ENCODE measurements around the gene TIMM13. TPM values are rescaled to one million over a fixed set of nuclear protein-coding genes. Genes with fewer than 3 reads are reported as not detected.

Gene TIMM13
- total RNA-seq, 2 experiments from 2014 or later, result 67.3 to 70.8 TPM

GRCh38 chr19:2381148-2381820, 46.1 kb downstream of the TIMM13 start:
- no peak overlapping the region for H3K4me3 Mint-ChIP-seq
- no peaks in the 10 kb centered on the region for H3K4me1 Mint-ChIP-seq (ENCODE audit: low read depth)
- no peaks in the 10 kb centered on the region for H3K27me3 Mint-ChIP-seq (ENCODE audit: low read depth)
- no peaks in the 10 kb centered on the region for H3K36me3 Mint-ChIP-seq (ENCODE audit: low read depth)
- CTCF ChIA-PET, result no interaction called here
- H3K9me3 Mint-ChIP-seq, result peaks cover 18% of the 10 kb centered on the region
- no peak for DNase-seq
- intact Hi-C loops (cut with micrococcal nuclease), result no loop called here
- no peak overlapping the region for H3K27ac Mint-ChIP-seq

- H3K4me1 Mint-ChIP-seq (ENCODE audit: low read depth), result no peaks in the 10 kb centered on the region
- no peaks in the 10 kb centered on the region for H3K36me3 Mint-ChIP-seq (ENCODE audit: low read depth)
- no peak overlapping the region for H3K4me3 Mint-ChIP-seq
- no peak for DNase-seq
- peaks cover 18% of the 10 kb centered on the region for H3K9me3 Mint-ChIP-seq
- H3K27ac Mint-ChIP-seq, result no peak overlapping the region
- CTCF ChIA-PET, result no interaction called here
- H3K27me3 Mint-ChIP-seq (ENCODE audit: low read depth), result no peaks in the 10 kb centered on the region
- intact Hi-C loops (cut with micrococcal nuclease), result no loop called here
Measured at GRCh38 chr19:2380567-2380966, 46.8 kb downstream of the TIMM13 start.

DNA sequence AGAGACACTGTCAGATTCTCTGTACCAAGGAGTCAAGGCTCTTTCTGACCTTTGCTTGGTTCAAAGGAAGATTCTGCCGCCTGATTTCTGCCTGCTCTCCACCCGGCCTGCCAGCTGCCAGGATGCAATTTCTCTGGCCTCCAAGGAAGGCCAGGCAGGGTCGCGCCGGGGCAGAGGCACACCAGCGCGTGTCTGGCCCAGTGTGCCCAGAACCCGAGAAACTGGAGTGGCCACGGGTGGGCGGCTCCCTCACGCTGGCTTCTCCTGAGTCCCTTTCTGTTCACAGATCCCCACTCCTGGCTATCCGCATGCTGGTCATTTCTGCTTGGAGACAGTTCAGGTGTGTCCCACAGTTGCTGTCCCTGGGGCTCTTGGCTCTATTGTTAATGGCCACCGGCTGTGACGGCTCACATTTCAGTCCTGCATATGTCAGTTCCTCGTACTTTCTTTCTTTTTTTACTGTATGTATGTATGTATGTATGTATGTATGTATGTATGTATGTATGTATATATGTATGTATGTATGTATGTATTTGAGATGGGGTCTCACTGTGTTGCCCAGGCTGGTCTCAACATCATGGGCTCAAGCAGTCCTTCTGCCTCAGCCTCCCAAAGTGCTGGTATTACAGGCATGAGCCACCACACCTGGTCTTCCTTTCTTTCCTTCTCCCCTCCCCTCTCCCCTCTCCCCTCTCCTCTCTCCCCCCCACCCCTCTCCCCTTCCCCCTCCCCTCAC, 50.4 kb downstream of the TIMM13 start:
- H3K27ac Mint-ChIP-seq, result no peak overlapping the region
- H3K4me1 Mint-ChIP-seq (ENCODE audit: low read depth), result no peaks in the 10 kb centered on the region
- H3K9me3 Mint-ChIP-seq, result peaks cover 18% of the 10 kb centered on the region
- DNase-seq, result no peak
- no peak overlapping the region for H3K4me3 Mint-ChIP-seq
- intact Hi-C loops (cut with micrococcal nuclease), result no loop called here
- no peaks in the 10 kb centered on the region for H3K27me3 Mint-ChIP-seq (ENCODE audit: low read depth)
- CTCF ChIA-PET, result no interaction called here
- no peaks in the 10 kb centered on the region for H3K36me3 Mint-ChIP-seq (ENCODE audit: low read depth)

Small RNA genes lying within 50 kb of the gene (microRNA-seq; reads per million reads assigned to microRNA genes)
- 3.3 reads per million for gene MIR7108 (ENCODE audit: borderline microRNAs expressed, borderline replicate concordance)

Other genes starting within 250 kb of the TIMM13 start
- gene PLEKHJ1, start 191.3 kb downstream of the TIMM13 start, total RNA-seq, result 10 to 100 TPM; 56.9 to 60.6 TPM
- gene SF3A2, start 190.8 kb downstream of the TIMM13 start, total RNA-seq, result 100 to 1,000 TPM; 154 to 158 TPM
- gene AMH, start 178.3 kb downstream of the TIMM13 start, total RNA-seq, result 1 to 10 TPM; 2.6 to 4.0 TPM
- under 1 TPM; 0.55 to 0.81 TPM for gene JSRP1, start 171.2 kb downstream of the TIMM13 start, total RNA-seq
- not detected for gene PEAK3, start 145.4 kb downstream of the TIMM13 start, total RNA-seq
- gene LINGO3, start 119.4 kb downstream of the TIMM13 start, total RNA-seq, result not detected
- gene LSM7, start 99.0 kb downstream of the TIMM13 start, total RNA-seq, result 100 to 1,000 TPM; 162 to 164 TPM
- gene SPPL2B, start 98.9 kb downstream of the TIMM13 start, total RNA-seq, result 10 to 100 TPM; 56.8 to 59.6 TPM
- not detected for gene TMPRSS9, start 67.3 kb downstream of the TIMM13 start, total RNA-seq
- gene LMNB2, start 29.4 kb upstream of the TIMM13 start, total RNA-seq, result 100 to 1,000 TPM in 1 of 2 experiments, 10 to 100 TPM in 1; 97.7 to 101 TPM
- 100 to 1,000 TPM; 107 to 112 TPM for gene GADD45B, start 48.5 kb upstream of the TIMM13 start, total RNA-seq